Neuronal stem cell (in vitro differentiated cells): ENCODE results near the gene MMADHC.

Experiments used
- DNase-seq: peaks from one replicate; pipeline ENCODE4 v3.0.0-alpha.2; 2013; ENCODE audit warnings: low spot score
- H2AFZ ChIP-seq: one replicate; pipeline ENCODE4 v1.6.1; 2013; ENCODE audit warnings: mild to moderate bottlenecking, low read length, inconsistent platforms
- H2AK5ac ChIP-seq: 2 replicates; pipeline ENCODE4 v1.6.1; 2013; ENCODE audit warnings: low read depth, mild to moderate bottlenecking, inconsistent platforms, low read length, moderate library complexity, mixed read lengths
- H2BK120ac ChIP-seq: 2 replicates; pipeline ENCODE4 v1.6.1; 2013; ENCODE audit warnings: low read depth, mild to moderate bottlenecking, inconsistent platforms, low read length, moderate library complexity, mixed read lengths
- H2BK12ac ChIP-seq: one replicate; pipeline ENCODE4 v1.6.1; 2013; ENCODE audit warnings: low read length, inconsistent platforms
- H2BK15ac ChIP-seq: 2 replicates; pipeline ENCODE4 v1.6.1; 2013; ENCODE audit warnings: mild to moderate bottlenecking, low read length, inconsistent platforms, mixed read lengths
- H2BK5ac ChIP-seq: one replicate; pipeline ENCODE4 v1.6.1; 2013; ENCODE audit warnings: inconsistent platforms, mild to moderate bottlenecking, low read length, moderate library complexity
- H3K14ac ChIP-seq: one replicate; pipeline ENCODE4 v1.6.1; 2013; ENCODE audit warnings: low read length, inconsistent platforms
- H3K18ac ChIP-seq: 2 replicates; pipeline ENCODE4 v1.6.1; 2013; ENCODE audit warnings: low read length, inconsistent platforms
- H3K23ac ChIP-seq: 2 replicates; pipeline ENCODE4 v1.6.1; 2013; ENCODE audit warnings: low read depth, mild to moderate bottlenecking, mixed read lengths, low read length, inconsistent platforms; ENCODE audit not compliant: poor library complexity
- H3K27ac ChIP-seq: replicated peaks from 3 replicates; pipeline ENCODE4 v1.5.1; 2013; ENCODE audit warnings: low read length, inconsistent platforms
- H3K27me3 ChIP-seq, 3 experiments: 2 replicates each; pipeline ENCODE4 v1.6.1; 2013; ENCODE audit warnings: low read length in 3 of 3, mild to moderate bottlenecking in 2 of 3, inconsistent platforms in 1 of 3, low read depth in 1 of 3, mixed read lengths in 1 of 3, moderate library complexity in 1 of 3; ENCODE audit not compliant: control insufficient read depth in 3 of 3, insufficient read depth in 3 of 3
- H3K36me3 ChIP-seq, 2 donors: replicated peaks in 1 of 2; 2 replicates each; pipeline ENCODE4 v1.6.1; 2013; ENCODE audit warnings: low read length in 2 of 2; ENCODE audit not compliant: control insufficient read depth in 2 of 2, insufficient read depth in 2 of 2
- H3K4ac ChIP-seq: 2 replicates; pipeline ENCODE4 v1.6.1; 2013; ENCODE audit warnings: inconsistent platforms, mild to moderate bottlenecking, low read length, moderate library complexity
- H3K4me1 ChIP-seq, 2 donors: 1 replicate in 1 of 2; 2 replicates in 1 of 2; pipeline ENCODE4 v1.6.1; 2013; ENCODE audit warnings: low read length in 2 of 2, low read depth in 1 of 2; ENCODE audit not compliant: control insufficient read depth in 2 of 2, insufficient read depth in 1 of 2
- H3K4me2 ChIP-seq: one replicate; pipeline ENCODE4 v1.6.1; 2013; ENCODE audit warnings: mild to moderate bottlenecking, low read length, inconsistent platforms; ENCODE audit not compliant: insufficient read depth, poor library complexity, severe bottlenecking
- H3K4me3 ChIP-seq, 2 donors: 2 replicates each; pipeline ENCODE4 v1.5.1; 2013; ENCODE audit warnings: low read length in 2 of 2, mild to moderate bottlenecking in 2 of 2, inconsistent platforms in 1 of 2, moderate library complexity in 1 of 2
- H3K79me1 ChIP-seq: one replicate; pipeline ENCODE4 v1.6.1; 2013; ENCODE audit warnings: low read depth, mild to moderate bottlenecking, inconsistent platforms, low read length, moderate library complexity
- H3K9ac ChIP-seq: one replicate; pipeline ENCODE4 v1.6.1; 2013; ENCODE audit warnings: mild to moderate bottlenecking, low read depth, low read length, inconsistent platforms; ENCODE audit not compliant: poor library complexity
- H3K9me3 ChIP-seq, 2 donors: replicated peaks in 1 of 2; 2 replicates each; pipeline versions ENCODE3 to v1.6.1; 2013; ENCODE audit warnings: low read length in 2 of 2, mild to moderate bottlenecking in 2 of 2, inconsistent platforms in 1 of 2, low read depth in 1 of 2, mixed read lengths in 1 of 2, moderate library complexity in 1 of 2; ENCODE audit not compliant: control insufficient read depth in 2 of 2, insufficient read depth in 1 of 2
- H4K8ac ChIP-seq: one replicate; pipeline ENCODE4 v1.6.1; 2013; ENCODE audit warnings: low read depth, mild to moderate bottlenecking, inconsistent platforms, low read length, moderate library complexity
- H4K91ac ChIP-seq: one replicate; pipeline ENCODE4 v1.6.1; 2013; ENCODE audit warnings: low read length, low read depth, mild to moderate bottlenecking, inconsistent platforms; ENCODE audit not compliant: poor library complexity
- WGBS, 2 donors: extraction: QIAGEN DNeasy Blood & Tissue Kit; methylation state at CpG; one replicate each; pipeline ENCODE4 v1.1.7; 2013; ENCODE audit warnings: missing lambda C conversion rate in 2 of 2, mixed read lengths in 1 of 2; ENCODE audit not compliant: insufficient read length in 2 of 2, insufficient replicate concordance in 1 of 2; ENCODE audit errors: extremely low coverage in 2 of 2; 5-methylcytosine and 5-hydroxymethylcytosine counted together

MMADHC gene

DNA sequence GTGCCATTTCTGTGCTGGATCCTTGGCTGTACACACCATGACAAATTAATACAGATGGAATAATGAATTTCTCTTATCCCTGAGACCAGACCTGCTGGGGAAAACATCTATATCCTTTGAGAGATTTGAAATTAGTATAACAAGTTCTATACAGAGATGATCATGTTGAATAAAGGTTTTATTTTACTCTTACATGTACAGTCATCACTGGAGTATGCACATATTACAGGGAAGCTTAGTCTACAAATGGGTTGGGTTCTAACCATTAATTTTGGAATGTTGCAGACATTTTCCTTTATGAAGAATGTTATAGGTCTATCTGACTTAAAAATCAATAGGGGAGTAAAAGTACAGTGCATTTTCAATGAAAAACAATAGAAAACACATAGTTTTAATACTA is 29.9 kb upstream of the MMADHC start:
- H2BK15ac ChIP-seq = no peak overlapping the region
- no peak overlapping the region for H2AK5ac ChIP-seq
- no peak overlapping the region for H2BK12ac ChIP-seq
- H3K79me1 ChIP-seq = no peaks in the 10 kb centered on the region
- no peaks in the 10 kb centered on the region for H3K4me1 ChIP-seq
- H2AFZ ChIP-seq = no peak overlapping the region
- no peak overlapping the region for H4K8ac ChIP-seq
- no peaks in the 10 kb centered on the region for H3K36me3 ChIP-seq
- no peak overlapping the region for H3K4ac ChIP-seq
- H3K23ac ChIP-seq = no peak overlapping the region
- H3K14ac ChIP-seq = no peak overlapping the region
- no peak overlapping the region for H2BK120ac ChIP-seq
- no peak overlapping the region for H2BK5ac ChIP-seq
- no peak for DNase-seq
- H3K27me3 ChIP-seq = no peaks in the 10 kb centered on the region
- no peak overlapping the region for H3K4me3 ChIP-seq
- H3K27ac ChIP-seq = no peak overlapping the region
- H3K18ac ChIP-seq = no peak overlapping the region
- H3K9ac ChIP-seq = no peak overlapping the region
- no peak overlapping the region for H3K4me2 ChIP-seq
- H4K91ac ChIP-seq = no peak overlapping the region
- H3K9me3 ChIP-seq = no peaks in the 10 kb centered on the region

DNA sequence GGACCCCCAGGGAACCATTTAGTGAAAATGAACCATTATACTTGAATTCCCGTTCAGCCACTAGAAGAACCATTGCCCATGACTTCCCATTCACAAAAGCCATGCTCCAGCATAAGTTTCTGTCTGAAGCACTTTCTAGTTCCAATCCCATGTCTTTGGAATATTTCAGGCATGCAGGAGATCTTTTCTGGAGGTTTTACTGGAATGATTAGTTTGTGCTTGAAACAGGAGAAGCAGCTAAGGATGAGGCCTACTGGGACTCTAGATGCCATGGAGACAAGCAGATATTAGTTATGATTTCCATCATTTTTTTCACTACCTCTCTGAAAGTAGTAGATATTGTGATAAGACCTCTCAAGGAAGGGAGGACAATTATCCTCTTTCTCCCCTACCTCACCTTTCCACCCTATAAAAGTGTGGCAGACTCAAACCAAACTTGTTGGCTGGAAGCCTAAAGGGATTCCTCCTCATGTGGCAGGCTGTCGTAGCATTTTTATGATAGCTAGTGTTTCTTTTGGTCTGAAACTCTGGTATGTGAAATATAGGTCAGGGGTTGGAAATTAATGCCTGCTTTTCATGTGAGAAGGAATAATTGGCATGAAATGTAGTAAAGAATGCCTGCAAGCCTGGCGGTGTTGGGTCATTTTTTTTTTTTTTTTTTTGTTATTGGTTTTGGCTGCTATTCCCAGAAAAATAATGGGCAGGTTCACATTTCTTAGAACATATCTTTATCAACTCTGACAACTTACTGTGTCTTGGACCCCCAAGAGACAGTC is 29.3 kb upstream of the MMADHC start:
- H3K14ac ChIP-seq = no peak overlapping the region
- no peak overlapping the region for H4K8ac ChIP-seq
- no CpG with 5 or more reads among the region's 3 CpGs for WGBS, 2 donors
- H3K9me3 ChIP-seq = no peaks in the 10 kb centered on the region
- H2BK12ac ChIP-seq = no peak overlapping the region
- no peak overlapping the region for H3K23ac ChIP-seq
- H3K36me3 ChIP-seq = no peaks in the 10 kb centered on the region
- no peaks in the 10 kb centered on the region for H3K79me1 ChIP-seq
- no peak overlapping the region for H4K91ac ChIP-seq
- no peak for DNase-seq
- H3K4me2 ChIP-seq = no peak overlapping the region
- H3K9ac ChIP-seq = no peak overlapping the region
- no peak overlapping the region for H2BK120ac ChIP-seq
- H2AK5ac ChIP-seq = no peak overlapping the region
- H3K4me3 ChIP-seq = no peak overlapping the region
- H3K4me1 ChIP-seq = no peaks in the 10 kb centered on the region
- no peak overlapping the region for H3K27ac ChIP-seq
- no peak overlapping the region for H3K4ac ChIP-seq
- no peak overlapping the region for H2BK15ac ChIP-seq
- no peak overlapping the region for H3K18ac ChIP-seq
- H2AFZ ChIP-seq = no peak overlapping the region
- H3K27me3 ChIP-seq = no peaks in the 10 kb centered on the region
- no peak overlapping the region for H2BK5ac ChIP-seq

GRCh38 chr2:149613704-149614103 is 26.1 kb upstream of the MMADHC start:
- Histone ChIP-seq H3K4me2 (no peak overlapping the region), H3K4me1 (peaks cover 0 to 3% of the 10 kb centered on the region in 2 donors), H3K79me1 (no peaks in the 10 kb centered on the region), H3K4me3 (no peak overlapping the region), H2BK5ac (no peak overlapping the region), H3K18ac (no peak overlapping the region), H3K9me3 (no peaks in the 10 kb centered on the region), H3K4ac (no peak overlapping the region), H2BK12ac (no peak overlapping the region), H4K8ac (no peak overlapping the region), H3K9ac (no peak overlapping the region), H2BK15ac (no peak overlapping the region), H2BK120ac (no peak overlapping the region), H3K23ac (no peak overlapping the region), H3K14ac (no peak overlapping the region), H3K36me3 (no peaks in the 10 kb centered on the region), H2AFZ (no peak overlapping the region), H3K27ac (no peak overlapping the region), H4K91ac (no peak overlapping the region), H2AK5ac (no peak overlapping the region), H3K27me3 (no peaks in the 10 kb centered on the region)
- DNase-seq = no peak
- WGBS, 2 donors = no CpG with 5 or more reads among the region's 2 CpGs

DNA sequence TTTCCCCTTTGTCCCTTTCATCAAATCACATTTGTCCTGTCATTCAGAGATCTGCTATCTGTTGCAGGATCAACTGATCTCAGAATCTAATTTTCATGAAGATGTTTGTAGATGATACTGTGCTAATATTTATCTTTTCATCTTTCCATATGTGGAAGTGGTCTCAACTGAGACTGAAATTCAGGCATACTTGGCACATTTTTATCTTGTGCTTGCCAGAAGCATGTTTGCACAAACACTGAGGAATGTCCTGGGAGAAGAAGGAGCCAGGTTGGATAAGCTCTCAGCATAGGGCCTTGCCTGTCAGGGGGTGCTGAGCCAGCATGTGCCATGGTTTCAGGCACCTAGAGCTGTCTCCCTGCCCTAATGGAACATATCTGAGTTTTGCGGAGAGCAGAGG is 24.5 kb upstream of the MMADHC start:
- no peak overlapping the region for H3K14ac ChIP-seq
- H3K23ac ChIP-seq = no peak overlapping the region
- no peak overlapping the region for H4K8ac ChIP-seq
- H2AK5ac ChIP-seq = no peak overlapping the region
- H3K9me3 ChIP-seq = no peaks in the 10 kb centered on the region
- peaks cover 0 to 3% of the 10 kb centered on the region in 2 donors for H3K4me1 ChIP-seq
- H3K18ac ChIP-seq = peak overlapping the region; percentile 1
- no peaks in the 10 kb centered on the region for H3K36me3 ChIP-seq
- H2BK15ac ChIP-seq = no peak overlapping the region
- H3K4ac ChIP-seq = no peak overlapping the region
- no CpG with 5 or more reads among the region's 1 CpG for WGBS, 2 donors
- no peak overlapping the region for H4K91ac ChIP-seq
- no peak overlapping the region for H3K4me3 ChIP-seq
- H2BK120ac ChIP-seq = no peak overlapping the region
- no peak overlapping the region for H3K4me2 ChIP-seq
- peaks cover 0 to 2% (median 0%) of the 10 kb centered on the region in 3 experiments for H3K27me3 ChIP-seq
- no peak overlapping the region for H2BK5ac ChIP-seq
- no peak for DNase-seq
- H3K79me1 ChIP-seq = no peaks in the 10 kb centered on the region
- no peak overlapping the region for H2AFZ ChIP-seq
- no peak overlapping the region for H3K9ac ChIP-seq
- H3K27ac ChIP-seq = no peak overlapping the region
- H2BK12ac ChIP-seq = no peak overlapping the region
